ENCODE data around the gene DUSP8. TPM values are rescaled to one million over a fixed set of nuclear protein-coding genes. Genes with fewer than 3 reads are reported as not detected.

Gene DUSP8
- total and polyA plus RNA-seq, 9 donors: 0.38 to 14.9 (median 1.3) TPM

DNA sequence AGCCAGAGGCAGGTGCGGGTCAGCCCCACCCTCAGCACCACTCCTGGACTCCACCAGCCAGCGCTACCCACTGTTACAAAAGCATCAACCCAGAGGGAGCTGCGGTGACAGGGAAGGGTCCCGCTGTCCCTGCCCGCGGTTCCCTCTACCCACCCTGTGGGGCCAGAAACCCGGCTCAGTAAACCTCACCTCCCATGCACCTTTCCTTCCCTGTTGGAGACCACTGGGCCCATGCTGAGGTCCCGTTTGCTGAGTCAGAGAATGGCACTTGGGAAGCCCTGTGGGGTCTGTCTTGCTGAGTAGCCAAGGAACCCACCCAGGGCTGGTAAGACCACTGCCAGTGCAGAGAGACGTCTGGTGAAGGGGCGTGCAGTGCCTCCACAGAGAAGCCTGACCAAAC is 43.4 kb downstream of the DUSP8 start:
- H3K4me1 ChIP-seq (ENCODE audit: insufficient read depth): peaks cover 5% of the 10 kb centered on the region
- TF ChIP-seq, protein P1, sequence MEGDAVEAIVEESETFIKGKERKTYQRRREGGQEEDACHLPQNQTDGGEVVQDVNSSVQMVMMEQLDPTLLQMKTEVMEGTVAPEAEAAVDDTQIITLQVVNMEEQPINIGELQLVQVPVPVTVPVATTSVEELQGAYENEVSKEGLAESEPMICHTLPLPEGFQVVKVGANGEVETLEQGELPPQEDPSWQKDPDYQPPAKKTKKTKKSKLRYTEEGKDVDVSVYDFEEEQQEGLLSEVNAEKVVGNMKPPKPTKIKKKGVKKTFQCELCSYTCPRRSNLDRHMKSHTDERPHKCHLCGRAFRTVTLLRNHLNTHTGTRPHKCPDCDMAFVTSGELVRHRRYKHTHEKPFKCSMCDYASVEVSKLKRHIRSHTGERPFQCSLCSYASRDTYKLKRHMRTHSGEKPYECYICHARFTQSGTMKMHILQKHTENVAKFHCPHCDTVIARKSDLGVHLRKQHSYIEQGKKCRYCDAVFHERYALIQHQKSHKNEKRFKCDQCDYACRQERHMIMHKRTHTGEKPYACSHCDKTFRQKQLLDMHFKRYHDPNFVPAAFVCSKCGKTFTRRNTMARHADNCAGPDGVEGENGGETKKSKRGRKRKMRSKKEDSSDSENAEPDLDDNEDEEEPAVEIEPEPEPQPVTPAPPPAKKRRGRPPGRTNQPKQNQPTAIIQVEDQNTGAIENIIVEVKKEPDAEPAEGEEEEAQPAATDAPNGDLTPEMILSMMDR (IDR thresholded peaks at IDR 0.05): no peak
- TF ChIP-seq POLR2A (IDR thresholded peaks at IDR 0.05) (no peak), EP300 (IDR thresholded peaks at IDR 0.05) (no peak)
- H3K27ac ChIP-seq: no peak overlapping the region
- no peaks in the 10 kb centered on the region for H3K9me3 ChIP-seq
- WGBS, 3 donors: 90 to 97% (median 93%) methylated on average over 10 of the region's 10 CpGs
- DNase-seq: no peak
- no peaks in the 10 kb centered on the region for H3K27me3 ChIP-seq
- no peak overlapping the region for H3K4me3 ChIP-seq
- intact Hi-C loops (cut with DNase I): no loop called here
- no peaks in the 10 kb centered on the region for H3K36me3 ChIP-seq

DNA sequence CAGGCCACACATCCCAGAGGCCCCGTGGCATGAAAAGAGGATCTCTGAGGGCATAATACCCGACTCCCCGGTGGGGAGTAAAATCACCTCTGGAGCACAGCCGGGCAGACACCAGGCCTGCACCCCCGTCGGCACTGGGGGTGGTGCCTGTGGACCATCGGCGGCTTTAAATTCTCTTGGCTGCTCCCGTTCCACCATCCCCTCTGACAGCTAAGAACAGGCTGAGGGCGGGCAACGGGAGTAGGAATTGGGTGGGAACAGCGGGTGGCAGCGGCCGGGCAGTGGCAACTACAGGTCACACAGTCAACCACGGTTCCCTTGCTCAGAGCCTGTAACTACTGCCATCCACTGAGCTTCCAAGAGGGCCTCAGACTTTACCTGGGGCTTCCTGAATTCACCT is 45.3 kb downstream of the DUSP8 start:
- Histone ChIP-seq H3K4me1 (ENCODE audit: insufficient read depth) (peaks cover 5% of the 10 kb centered on the region), H3K27ac (no peak overlapping the region), H3K36me3 (no peaks in the 10 kb centered on the region), H3K4me3 (no peak overlapping the region), H3K9me3 (no peaks in the 10 kb centered on the region), H3K27me3 (no peaks in the 10 kb centered on the region)
- no peak for DNase-seq
- 83 to 90% (median 87%) methylated on average over 15 of the region's 15 CpGs for WGBS, 3 donors
- TF ChIP-seq, protein P1 (IDR thresholded peaks at IDR 0.05): no peak
- TF ChIP-seq POLR2A (IDR thresholded peaks at IDR 0.05) (no peak), EP300 (IDR thresholded peaks at IDR 0.05) (no peak)
- intact Hi-C loops (cut with DNase I): no loop called here

DNA sequence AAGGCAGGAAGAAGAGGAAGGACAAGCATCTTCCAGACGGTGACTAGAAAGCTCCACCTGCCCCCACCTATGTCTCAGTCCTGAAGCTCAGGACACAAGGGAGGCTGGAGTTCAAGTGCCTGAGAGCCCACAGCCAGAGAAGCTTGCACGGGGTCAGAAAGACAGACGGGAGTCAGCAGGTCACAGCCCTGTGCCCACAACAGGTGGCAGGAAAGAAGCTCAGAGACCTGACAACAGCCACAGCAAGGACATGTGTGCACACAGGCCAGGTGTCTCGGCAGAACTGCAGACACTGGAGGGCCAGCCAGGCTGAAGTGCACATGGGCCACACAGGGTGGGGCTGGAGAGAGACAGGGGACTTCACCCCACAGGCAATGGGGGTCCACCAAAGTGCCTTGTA is 48.3 kb downstream of the DUSP8 start:
- no peaks in the 10 kb centered on the region for H3K9me3 ChIP-seq
- intact Hi-C loops (cut with DNase I): loop anchor here in 1 of 4 donors (5.0 kb wide), 1 partner anchor 321 kb away; no protein-coding TSS in a partner anchor
- H3K4me3 ChIP-seq: no peak overlapping the region
- peaks cover 10% of the 10 kb centered on the region for H3K4me1 ChIP-seq (ENCODE audit: insufficient read depth)
- 80 to 86% (median 81%) methylated on average over 4 of the region's 4 CpGs for WGBS, 3 donors
- no peaks in the 10 kb centered on the region for H3K36me3 ChIP-seq
- no peak for TF ChIP-seq POLR2A (IDR thresholded peaks at IDR 0.05)
- TF ChIP-seq, protein P1 (IDR thresholded peaks at IDR 0.05): no peak
- TF ChIP-seq EP300 (IDR thresholded peaks at IDR 0.05): no peak
- no peak for DNase-seq
- no peaks in the 10 kb centered on the region for H3K27me3 ChIP-seq
- no peak overlapping the region for H3K27ac ChIP-seq

DNA sequence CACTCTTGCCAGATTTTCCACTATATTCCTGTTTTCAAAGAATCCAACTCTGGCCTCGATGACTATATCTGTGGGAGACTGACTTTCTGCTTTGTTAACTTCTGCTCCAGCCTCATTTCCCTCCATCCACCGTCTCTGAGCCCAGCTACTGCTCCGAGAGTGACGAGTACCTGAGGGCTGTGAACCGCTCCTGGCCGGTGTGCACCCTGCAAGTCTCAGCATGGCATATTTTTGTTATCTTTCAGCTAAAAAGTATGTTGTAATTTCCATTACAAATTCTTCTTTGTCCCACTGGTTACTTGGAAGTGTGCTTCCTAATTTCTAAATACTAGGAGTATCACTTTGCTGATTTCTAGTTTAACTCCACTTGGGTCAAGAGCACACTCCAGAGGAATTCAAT is 49.0 kb downstream of the DUSP8 start:
- Histone ChIP-seq H3K9me3 (no peaks in the 10 kb centered on the region), H3K4me3 (no peak overlapping the region), H3K27me3 (no peaks in the 10 kb centered on the region), H3K27ac (no peak overlapping the region), H3K4me1 (ENCODE audit: insufficient read depth) (peaks cover 10% of the 10 kb centered on the region), H3K36me3 (no peaks in the 10 kb centered on the region)
- no peak for DNase-seq
- intact Hi-C loops (cut with DNase I): loop anchor here in 1 of 4 donors (5.0 kb wide), 1 partner anchor 321 kb away; no protein-coding TSS in a partner anchor
- 82 to 86% (median 86%) methylated on average over 6 of the region's 6 CpGs for WGBS, 3 donors
- TF ChIP-seq, protein P1 (IDR thresholded peaks at IDR 0.05): no peak
- no peak for TF ChIP-seq POLR2A (IDR thresholded peaks at IDR 0.05)
- TF ChIP-seq EP300 (IDR thresholded peaks at IDR 0.05): no peak

Measured in ovary (tissue), 9 donors.